Body of pancreas (tissue), 4 donors: Measurements from ENCODE around the gene TNFRSF1A. TPM values are rescaled to one million over a fixed set of nuclear protein-coding genes. Genes with fewer than 3 reads are reported as not detected.
A peak's percentile ranks its signal among the peaks of the same experiment; 100 is the strongest.

ENCODE experiments used
- ATAC-seq: fragments of 150-250 bp; one replicate; pipeline ENCODE4 v1.9.1; 2016
- DNase-seq, 4 donors: peaks; one replicate each; pipeline ENCODE4 v3.0.0-alpha.2; 2019
- H3K27ac ChIP-seq, 4 donors: fragments of 200-600 bp; sonication (generic); 1 replicate in 3 of 4; 2 replicates in 1 of 4; pipeline versions ENCODE4 v1.5.1 to v1.6.1; 2016 to 2019; ENCODE audit warnings: mild to moderate bottlenecking in 1 of 4, mixed read lengths in 1 of 4, moderate library complexity in 1 of 4
- H3K27me3 ChIP-seq, 2 donors: fragments of 200-600 bp; sonication (generic); one replicate each; pipeline ENCODE4 v1.6.0; 2016; ENCODE audit warnings: mild to moderate bottlenecking in 1 of 2
- H3K36me3 ChIP-seq, 2 donors: fragments of 200-600 bp; sonication (generic); replicated peaks in 1 of 2; 2 replicates each; pipeline ENCODE4 v1.5.1; 2016; ENCODE audit warnings: low read depth in 2 of 2; ENCODE audit not compliant: insufficient read depth in 1 of 2
- H3K4me1 ChIP-seq: fragments of 200-600 bp; sonication (generic); one replicate; pipeline ENCODE4 v1.6.0; 2016
- H3K4me3 ChIP-seq, 2 donors: fragments of 200-600 bp; sonication (generic); 1 replicate in 1 of 2; 2 replicates in 1 of 2; pipeline ENCODE4 v1.5.1; 2016 to 2019
- H3K9me3 ChIP-seq, 3 donors: fragments of 200-600 bp; sonication (generic); 1 replicate in 2 of 3; 2 replicates in 1 of 3; pipeline ENCODE4 v1.5.1; 2016
- CTCF ChIP-seq, 7 experiments: fragments of 450-650 bp in 4 of 7; fragments of 200-600 bp in 3 of 7; sonication (generic) in 3 of 7; IDR thresholded peaks; one replicate each; pipeline ENCODE4 v1.5.1; 2016 to 2019; ENCODE audit warnings: antibody characterized with exemption in 7 of 7
- POLR2A ChIP-seq, 3 donors: fragments of 450-650 bp; IDR thresholded peaks; one replicate each; pipeline ENCODE4 v1.6.1; 2016; ENCODE audit warnings: antibody characterized with exemption in 3 of 3, mild to moderate bottlenecking in 2 of 3
- WGBS, 2 donors: methylation state at CpG; one replicate each; pipeline ENCODE4 v1.1.5; 2017; 5-methylcytosine and 5-hydroxymethylcytosine counted together
- intact Hi-C: fragments of 100-400 bp; cut with DNase I; formaldehyde crosslinking; loops from one replicate; pipeline ENCODE4 v1.15.1; 2023
- total RNA-seq, 2 donors: library from RNA; depleted of rRNA; stranded (reverse); fragments of >200 nt; gene quantifications; one replicate each; pipeline ENCODE4 v1.1.0, GENCODE V29; 2016

The TNFRSF1A gene
- total RNA-seq, 2 donors from 2014 or later = 54.5 to 92.0 TPM

DNA sequence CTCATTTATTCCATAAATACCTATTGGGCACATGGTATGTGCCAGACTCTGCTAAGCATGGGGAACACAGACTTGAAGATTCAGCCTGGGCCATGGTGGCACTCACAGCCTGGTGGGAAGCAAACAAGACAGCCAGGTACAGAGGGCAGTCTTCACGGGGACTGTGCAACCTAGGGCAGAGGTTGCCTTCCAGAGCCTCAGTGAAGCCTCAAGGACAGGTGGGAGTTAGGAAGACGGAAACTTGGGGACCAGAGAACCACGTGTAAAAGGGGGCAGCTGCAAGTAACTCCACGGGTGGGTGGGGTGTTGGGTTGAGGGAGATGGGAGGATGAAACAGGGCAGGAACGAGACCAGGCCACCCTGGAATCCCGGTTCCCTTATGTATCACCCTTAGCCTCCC is 41.1 kb upstream of the TNFRSF1A start:
- intact Hi-C loops = no loop called here
- Histone ChIP-seq H3K27ac (peak overlapping the region; percentile 80 to 95 (median 93)), H3K4me3 (no peak overlapping the region), H3K9me3 (no peaks in the 10 kb centered on the region), H3K4me1 (peaks cover 53% of the 10 kb centered on the region), H3K27me3 (no peaks in the 10 kb centered on the region), H3K36me3 (peaks cover 8 to 10% of the 10 kb centered on the region in 2 donors)
- 74 to 81% methylated on average over 6 of the region's 6 CpGs for WGBS, 2 donors
- TF ChIP-seq CTCF (IDR thresholded peaks at IDR 0.05) = no peak
- no peak for TF ChIP-seq POLR2A (IDR thresholded peaks at IDR 0.05)
- DNase-seq (no peak), ATAC-seq (no peak)

DNA sequence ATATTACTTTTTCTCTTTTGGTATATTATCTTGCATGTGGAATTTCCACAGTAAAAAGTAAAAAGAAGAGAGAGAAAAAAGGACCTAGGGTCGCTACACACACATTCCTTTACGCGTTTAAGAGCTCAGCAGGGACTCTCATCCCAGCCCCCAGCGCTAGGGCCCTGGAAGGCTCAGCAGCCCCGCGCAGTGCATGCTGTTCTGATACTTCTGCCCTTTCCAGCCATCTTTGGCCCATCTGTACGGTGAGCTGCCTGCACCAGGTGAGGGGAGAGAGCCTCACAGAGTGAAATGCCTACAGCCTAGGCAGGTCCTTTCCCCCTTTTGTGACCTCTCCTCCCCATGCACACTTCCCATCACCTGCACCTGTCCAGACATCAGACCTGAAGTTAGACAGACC is 40.5 kb upstream of the TNFRSF1A start:
- Histone ChIP-seq H3K27ac (peak overlapping the region in 3 of 4 donors; percentile 80 to 94 (median 92)), H3K27me3 (no peaks in the 10 kb centered on the region), H3K9me3 (no peaks in the 10 kb centered on the region), H3K4me1 (peaks cover 56% of the 10 kb centered on the region), H3K4me3 (no peak overlapping the region), H3K36me3 (peaks cover 7 to 8% of the 10 kb centered on the region in 2 donors)
- ATAC-seq = no peak
- WGBS, 2 donors = 94 to 95% methylated on average over 7 of the region's 7 CpGs
- TF ChIP-seq CTCF (IDR thresholded peaks at IDR 0.05) = no peak
- no peak for TF ChIP-seq POLR2A (IDR thresholded peaks at IDR 0.05)
- no peak for DNase-seq
- intact Hi-C loops = no loop called here

GRCh38 chr12:6380141-6381121 is 38.6 kb upstream of the TNFRSF1A start:
- no peak for ATAC-seq
- Histone ChIP-seq H3K4me1 (peaks cover 56% of the 10 kb centered on the region), H3K4me3 (no peak overlapping the region), H3K27ac (no peak overlapping the region), H3K9me3 (no peaks in the 10 kb centered on the region), H3K36me3 (no peaks in the 10 kb centered on the region), H3K27me3 (no peaks in the 10 kb centered on the region)
- 77 to 84% methylated on average over 13 to 14 of the region's 14 CpGs for WGBS, 2 donors
- DNase-seq = no peak
- intact Hi-C loops = no loop called here
- TF ChIP-seq CTCF (IDR thresholded peaks at IDR 0.05) (no peak), POLR2A (IDR thresholded peaks at IDR 0.05) (no peak)

GRCh38 chr12:6378709-6379472 is 37.0 kb upstream of the TNFRSF1A start:
- no peak overlapping the region for H3K4me3 ChIP-seq
- H3K27ac ChIP-seq = peak overlapping the region in 2 of 4 donors; percentile 90
- no peaks in the 10 kb centered on the region for H3K36me3 ChIP-seq
- no peaks in the 10 kb centered on the region for H3K27me3 ChIP-seq
- H3K9me3 ChIP-seq = no peaks in the 10 kb centered on the region
- ATAC-seq (no peak), DNase-seq (no peak)
- WGBS, 2 donors = 85 to 89% methylated on average over 13 of the region's 13 CpGs
- intact Hi-C loops = no loop called here
- no peak for TF ChIP-seq POLR2A (IDR thresholded peaks at IDR 0.05)
- no peak for TF ChIP-seq CTCF (IDR thresholded peaks at IDR 0.05)
- H3K4me1 ChIP-seq = peaks cover 53% of the 10 kb centered on the region
